ENCODE data around the gene ZDHHC21.
"Not testable (repeated sequence)": the region's sequence is repeated elsewhere in the genome, so short reads cannot be mapped to it uniquely, and the experiment has no call there.

Gene ZDHHC21

GRCh38 chr9:14686168-14686567 is 7.1 kb downstream of the ZDHHC21 start:
- TF ChIP-seq CTCF (IDR thresholded peaks at IDR 0.05; ENCODE audit: insufficient read depth, low read depth, low read length, missing control alignments): no peak
- no peak for DNase-seq (ENCODE audit: low read depth)
- no peak overlapping the region for H3K4me3 ChIP-seq (ENCODE audit: low read length)

GRCh38 chr9:14682616-14683015 is 10.6 kb downstream of the ZDHHC21 start:
- not testable (repeated sequence) for H3K4me3 ChIP-seq (ENCODE audit: low read length); DNase-seq (ENCODE audit: low read depth)

GRCh38 chr9:14678776-14679175 is 14.5 kb downstream of the ZDHHC21 start:
- no peak overlapping the region for H3K4me3 ChIP-seq (ENCODE audit: low read length)
- TF ChIP-seq CTCF (IDR thresholded peaks at IDR 0.05; ENCODE audit: insufficient read depth, low read depth, low read length, missing control alignments): no peak
- DNase-seq (ENCODE audit: low read depth): peak; percentile 40

- TF ChIP-seq CTCF (IDR thresholded peaks at IDR 0.05; ENCODE audit: insufficient read depth, low read depth, low read length, missing control alignments): no peak
- DNase-seq (ENCODE audit: low read depth): no peak
- H3K4me3 ChIP-seq (ENCODE audit: low read length): no peak overlapping the region
These were observed 15.4 kb downstream of the ZDHHC21 start for GRCh38 chr9:14677872-14678271.

- no peak overlapping the region for H3K4me3 ChIP-seq (ENCODE audit: low read length)
- TF ChIP-seq CTCF (IDR thresholded peaks at IDR 0.05; ENCODE audit: insufficient read depth, low read depth, low read length, missing control alignments): no peak
- peak; percentile 59 for DNase-seq (ENCODE audit: low read depth)
These were observed 15.8 kb downstream of the ZDHHC21 start for GRCh38 chr9:14677396-14677795.

- H3K4me3 ChIP-seq (ENCODE audit: low read length): no peak overlapping the region
- no peak for DNase-seq (ENCODE audit: low read depth)
- no peak for TF ChIP-seq CTCF (IDR thresholded peaks at IDR 0.05; ENCODE audit: insufficient read depth, low read depth, low read length, missing control alignments)
These were observed 18.6 kb downstream of the ZDHHC21 start for GRCh38 chr9:14674630-14675029.

- no peak for DNase-seq (ENCODE audit: low read depth)
- TF ChIP-seq CTCF (IDR thresholded peaks at IDR 0.05; ENCODE audit: insufficient read depth, low read depth, low read length, missing control alignments): no peak
- no peak overlapping the region for H3K4me3 ChIP-seq (ENCODE audit: low read length)
These were observed 21.9 kb downstream of the ZDHHC21 start for GRCh38 chr9:14671377-14671776.

- H3K4me3 ChIP-seq (ENCODE audit: low read length): no peak overlapping the region
- no peak for TF ChIP-seq CTCF (IDR thresholded peaks at IDR 0.05; ENCODE audit: insufficient read depth, low read depth, low read length, missing control alignments)
- DNase-seq (ENCODE audit: low read depth): peak; percentile 36
These were observed 22.5 kb downstream of the ZDHHC21 start for GRCh38 chr9:14670718-14671117.

- not testable (repeated sequence) for DNase-seq (ENCODE audit: low read depth); H3K4me3 ChIP-seq (ENCODE audit: low read length)
These were observed 29.2 kb downstream of the ZDHHC21 start for GRCh38 chr9:14664022-14664421.
